HG03064 (cell line): ENCODE results near the gene MGA.

Source experiments
- ATAC-seq: cut with Tn5 transposase; IDR thresholded peaks from one replicate; pipeline ENCODE4 v1.9.1; 2021; ENCODE audit warnings: low read depth; ENCODE audit not compliant: unreplicated experiment

MGA gene

GRCh38 chr15:41804361-41804760 is 144.2 kb downstream of the MGA start:
- no peak for ATAC-seq

DNA sequence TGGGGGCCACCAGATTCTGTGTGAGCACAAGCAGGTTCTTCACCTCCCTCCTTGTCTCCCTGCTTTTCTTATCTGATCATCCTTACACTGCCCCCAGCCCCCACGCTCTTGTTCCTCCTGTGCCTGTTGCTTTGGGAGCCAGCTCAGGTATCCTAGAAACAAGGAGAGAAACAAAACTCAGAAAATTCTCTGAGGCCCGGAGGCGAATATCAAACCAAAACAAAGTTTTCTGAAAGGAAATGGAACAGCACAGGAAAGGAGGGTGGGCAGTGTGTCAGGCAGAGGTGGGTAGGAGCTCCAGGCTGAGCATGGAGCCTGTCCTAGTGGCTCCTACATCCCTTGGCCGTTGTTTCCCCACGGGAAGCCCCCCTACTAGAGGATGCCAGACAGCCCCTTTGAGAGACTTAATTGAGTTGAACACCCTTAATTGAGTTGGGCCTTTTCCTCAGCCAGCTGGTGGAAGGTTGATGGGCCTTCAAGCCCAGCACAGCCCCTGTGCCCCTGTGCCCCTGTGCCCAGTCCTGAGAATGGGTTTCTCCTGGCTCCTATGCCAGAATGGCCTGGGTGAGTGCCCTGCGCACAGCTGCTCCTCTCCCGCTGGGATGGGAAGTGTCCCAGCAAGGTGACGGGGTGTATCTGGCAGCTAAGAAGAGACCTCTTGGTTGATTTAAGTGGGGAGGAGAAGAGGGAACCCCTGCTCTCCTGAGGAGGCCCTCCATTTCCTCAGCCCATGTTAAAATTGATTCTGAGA is 144.9 kb downstream of the MGA start:
- no peak for ATAC-seq

GRCh38 chr15:41805711-41806110 is 145.5 kb downstream of the MGA start:
- ATAC-seq: no peak

GRCh38 chr15:41806291-41807181 is 146.3 kb downstream of the MGA start:
- no peak for ATAC-seq

GRCh38 chr15:41809121-41809520 is 148.9 kb downstream of the MGA start:
- ATAC-seq: no peak

DNA sequence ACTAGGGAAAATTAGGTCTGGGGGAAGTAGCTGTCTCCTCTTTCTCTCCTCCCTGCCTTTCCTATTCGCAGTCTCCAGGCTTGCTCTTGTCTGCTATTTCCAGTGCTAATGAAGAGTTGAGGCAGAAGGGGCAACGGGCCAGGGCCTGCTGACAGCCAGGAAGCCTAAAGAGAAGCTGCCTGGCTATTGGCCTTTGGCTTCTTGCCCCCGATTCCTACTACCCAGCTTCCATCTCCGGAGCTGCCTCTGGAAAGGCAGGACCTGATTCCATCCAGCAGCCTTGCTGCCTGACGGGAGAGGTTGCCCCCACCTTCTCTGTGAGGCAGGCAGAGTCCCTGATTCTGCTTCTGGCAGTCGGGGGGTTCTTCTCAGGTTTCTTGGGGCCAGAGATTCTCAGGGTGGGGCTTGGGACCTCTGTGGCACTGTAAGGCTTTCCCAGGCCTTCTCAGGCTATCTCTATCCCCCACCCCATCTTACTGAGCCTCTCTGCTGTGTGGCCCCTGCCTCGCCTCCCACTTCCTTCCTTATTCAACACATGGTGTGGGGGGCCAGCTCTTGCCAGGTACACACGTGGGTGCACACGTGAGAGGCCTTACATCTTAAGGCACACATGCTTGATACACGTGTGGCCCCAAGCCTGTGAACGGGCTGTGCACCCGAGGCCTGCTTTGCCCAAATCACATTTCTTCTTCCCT is 149.5 kb downstream of the MGA start:
- ATAC-seq: no peak

- ATAC-seq: no peak
Observed at GRCh38 chr15:41810651-41811431, 150.6 kb downstream of the MGA start.

GRCh38 chr15:41811432-41812195 is 151.4 kb downstream of the MGA start:
- ATAC-seq: no peak

DNA sequence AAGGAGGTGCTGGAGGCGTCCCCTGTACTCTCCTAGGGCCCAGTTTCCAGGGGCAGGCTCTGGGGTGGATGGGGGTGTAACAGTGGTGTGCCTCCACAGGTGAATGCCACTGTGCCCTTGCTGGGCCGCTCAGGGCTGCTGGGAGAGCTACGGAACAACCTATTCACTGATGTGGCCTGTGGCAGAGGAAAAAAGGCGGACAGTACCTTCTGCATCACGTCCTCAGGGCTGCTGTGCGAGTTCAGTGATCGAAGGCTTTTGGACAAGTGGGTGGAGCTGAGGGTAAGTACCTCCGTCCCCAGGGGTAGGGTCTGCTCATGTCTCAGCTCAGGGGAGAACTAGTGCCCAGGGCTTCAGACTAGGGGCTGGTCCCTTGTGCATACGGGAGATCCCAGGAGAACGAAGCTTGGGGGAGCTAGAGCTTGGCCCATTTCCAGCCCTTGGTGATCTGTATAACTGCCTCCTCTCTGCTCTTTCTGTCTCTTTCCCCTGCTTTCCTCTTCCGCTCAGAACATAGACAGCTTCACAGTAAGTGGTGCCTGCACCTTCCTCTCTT is 152.7 kb downstream of the MGA start:
- no peak for ATAC-seq

DNA sequence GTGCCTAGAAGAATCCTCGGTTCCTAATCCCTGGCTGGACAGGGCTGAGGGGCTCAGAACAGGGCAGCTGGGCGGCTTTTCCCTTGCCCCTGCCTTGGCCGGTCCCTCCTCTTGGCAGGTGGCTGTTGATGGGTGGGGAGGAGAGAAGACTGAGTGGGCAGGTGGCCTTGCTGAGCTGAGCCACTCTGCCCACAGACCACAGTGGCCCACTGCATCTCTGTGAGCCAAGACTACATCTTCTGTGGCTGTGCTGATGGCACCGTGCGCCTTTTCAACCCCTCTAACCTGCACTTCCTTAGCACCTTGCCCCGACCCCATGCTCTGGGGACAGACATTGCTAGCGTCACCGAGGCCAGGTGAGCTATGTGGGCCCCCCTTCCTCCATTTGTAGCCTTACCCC is 153.2 kb downstream of the MGA start:
- ATAC-seq: no peak

- no peak for ATAC-seq
Observed at GRCh38 chr15:41814534-41814933, 154.3 kb downstream of the MGA start.

GRCh38 chr15:41816788-41817187 is 156.6 kb downstream of the MGA start:
- ATAC-seq: no peak

DNA sequence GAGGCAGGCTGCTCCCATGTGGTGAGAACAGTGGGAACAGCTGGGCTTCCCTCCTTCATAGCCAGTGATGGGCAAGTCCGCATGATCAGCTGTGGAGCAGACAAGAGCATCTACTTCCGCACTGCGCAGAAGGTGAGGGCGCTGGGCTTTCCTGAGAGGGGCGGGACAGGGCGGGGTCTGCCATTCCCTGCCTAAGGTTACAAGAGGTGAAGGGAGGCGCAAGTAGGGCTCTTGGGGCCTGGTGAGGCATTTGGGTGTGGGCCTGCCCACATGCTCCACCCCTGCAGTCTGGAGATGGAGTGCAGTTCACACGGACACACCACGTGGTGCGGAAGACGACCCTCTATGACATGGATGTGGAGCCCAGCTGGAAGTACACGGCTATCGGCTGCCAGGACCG is 157.1 kb downstream of the MGA start:
- ATAC-seq: no peak

GRCh38 chr15:41817781-41818180 is 157.6 kb downstream of the MGA start:
- no peak for ATAC-seq

GRCh38 chr15:41819455-41820050 is 159.3 kb downstream of the MGA start:
- no peak for ATAC-seq

DNA sequence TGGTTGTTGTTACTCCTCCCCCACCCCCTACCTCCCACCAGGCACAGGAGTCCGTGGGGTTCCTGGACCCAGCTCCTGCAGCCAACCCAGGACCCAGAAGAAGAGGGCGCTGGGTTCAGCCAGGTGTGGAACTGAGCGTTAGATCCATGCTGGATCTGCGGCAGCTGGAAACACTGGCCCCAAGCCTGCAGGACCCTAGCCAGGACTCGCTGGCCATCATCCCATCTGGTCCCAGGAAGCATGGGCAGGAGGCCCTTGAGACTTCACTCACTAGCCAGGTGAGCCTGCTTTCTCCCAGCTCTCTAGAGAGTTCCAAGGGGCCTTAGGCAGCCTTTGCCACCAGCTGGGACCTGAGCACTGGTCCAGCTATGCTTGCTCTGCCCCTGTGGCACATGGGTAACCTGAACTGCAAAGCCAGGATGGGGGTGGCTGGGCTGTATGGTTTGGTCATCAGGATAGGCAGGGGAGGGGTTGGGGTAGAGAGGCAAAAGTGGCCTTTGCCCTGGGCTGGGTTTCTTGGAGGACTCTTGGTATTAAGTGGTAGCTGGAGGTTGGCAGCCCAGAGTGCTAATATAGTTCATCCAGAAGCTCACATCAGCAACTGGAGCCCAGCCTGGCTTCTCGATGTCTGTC is 160.7 kb downstream of the MGA start:
- ATAC-seq: no peak

DNA sequence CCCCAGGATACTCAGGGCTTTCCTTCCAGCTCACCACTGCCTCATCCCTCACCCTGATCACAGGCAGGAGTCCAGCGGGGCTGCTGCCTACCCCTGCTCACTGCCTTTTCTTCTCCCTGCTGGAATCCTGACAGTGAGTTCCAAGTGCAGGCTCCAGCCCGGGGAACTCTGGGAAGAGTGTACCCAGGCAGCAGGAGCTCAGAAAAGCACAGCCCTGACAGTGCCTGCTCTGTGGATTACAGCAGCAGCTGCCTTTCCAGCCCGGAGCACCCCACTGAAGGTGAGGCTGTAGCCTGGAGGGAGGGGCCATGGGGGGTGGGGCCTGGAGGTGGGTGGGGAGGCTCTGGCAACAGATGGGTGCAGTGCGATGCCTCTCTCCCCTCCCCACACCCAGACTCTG is 161.6 kb downstream of the MGA start:
- no peak for ATAC-seq

DNA sequence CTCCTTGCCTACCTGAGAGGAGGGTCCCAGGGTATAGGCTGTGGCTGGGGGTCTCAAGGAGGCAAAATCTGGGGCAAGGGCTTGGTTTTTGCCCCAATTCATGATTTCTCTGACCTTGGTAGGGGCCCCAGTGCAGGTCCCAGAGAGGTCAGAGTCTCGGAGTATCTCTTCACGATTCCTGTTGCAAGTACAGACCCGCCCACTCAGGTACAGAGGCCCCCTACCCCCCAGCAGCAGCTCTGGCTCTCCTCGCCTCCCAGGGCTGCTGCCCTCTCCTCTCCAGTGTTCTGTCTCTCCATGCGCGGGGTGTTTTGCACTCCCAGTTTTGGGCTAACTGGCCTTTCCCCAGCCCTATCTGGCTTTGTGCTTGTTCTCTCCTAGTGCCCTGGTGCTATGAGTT is 162.3 kb downstream of the MGA start:
- ATAC-seq: no peak
